ENCODE data around the gene ADGRA1. TPM values are rescaled to one million over a fixed set of nuclear protein-coding genes. Genes with fewer than 3 reads are reported as not detected.

Gene ADGRA1
- total and polyA plus RNA-seq, 2 donors (not counting 3 experiments of a cell fraction or from before 2014, with no cell fraction given) = not detected

DNA sequence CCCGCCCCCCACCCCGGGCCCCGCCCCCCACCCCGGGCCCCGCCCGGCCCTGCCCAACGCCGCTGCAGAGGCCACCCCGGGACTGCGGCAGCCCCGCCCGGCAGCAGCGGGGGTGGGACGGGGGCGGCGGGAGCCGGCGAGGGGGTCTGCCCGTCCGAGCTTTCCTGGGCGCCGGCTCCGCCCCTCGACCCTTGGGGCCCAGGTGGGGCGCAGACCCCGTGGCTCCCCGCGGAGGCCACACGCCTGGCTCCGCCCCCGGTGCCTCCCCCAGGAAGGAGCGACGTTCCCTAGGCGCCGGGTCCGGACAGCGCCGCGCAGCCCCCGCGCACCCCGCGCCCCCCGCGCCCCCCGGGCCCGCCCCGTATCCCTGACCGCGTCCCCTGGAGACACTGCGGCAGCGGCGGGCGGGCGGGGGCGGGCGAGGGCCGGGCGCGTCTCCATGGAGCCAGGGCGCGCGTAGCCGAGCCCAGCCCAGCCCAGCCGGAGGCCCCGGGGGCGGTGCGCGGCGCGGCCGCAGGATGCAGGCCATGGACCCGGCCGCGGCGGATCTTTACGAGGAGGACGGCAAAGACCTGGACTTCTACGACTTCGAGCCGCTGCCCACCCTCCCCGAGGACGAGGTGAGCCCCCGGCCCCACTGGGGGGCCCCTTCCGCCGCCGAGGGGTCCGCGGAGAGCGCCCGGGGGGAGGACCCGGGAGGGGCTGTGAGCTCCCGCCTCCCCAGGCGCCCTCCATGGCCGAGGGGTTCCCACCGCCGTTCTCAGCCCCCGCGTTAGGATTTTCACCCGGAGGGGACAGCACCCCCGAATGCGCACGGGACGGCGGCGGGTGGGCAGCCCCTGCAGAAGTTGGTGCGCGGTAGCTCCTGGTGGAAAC, 72.5 kb downstream of the ADGRA1 start, which contains the start of gene KNDC1:
KNDC1 (plus strand) TSS at position 270 of the 876 bp plus-strand sequence; CDS start at position 519, 249 bp downstream.
- FAIRE-seq (no peak), DNase-seq (ENCODE audit: low read depth, low spot score) (no peak)
- no peak within 1 kb of the TSS for H3K9ac ChIP-seq (replicated peaks; ENCODE audit: extremely low read depth, insufficient read depth, low read length)
- H3K79me2 ChIP-seq (ENCODE audit: control insufficient read depth, insufficient read depth, low read length) = no peaks in the 10 kb centered on the region
- dilution Hi-C loops (cut with MboI; ENCODE audit: extremely low pct_ligation_motif_present, low sequenced_read_pairs) (no loop called here), intact Hi-C loops (cut with micrococcal nuclease) (no loop called here)
- H3K9me1 ChIP-seq (replicated peaks; ENCODE audit: control insufficient read depth, extremely low read depth, insufficient read depth, low read length) = no peaks in the 10 kb centered on the region
- TF ChIP-seq MYC (IDR thresholded peaks at IDR 0.05; ENCODE audit: low read depth, low read length) = no peak
- TF ChIP-seq GATA2 (IDR thresholded peaks at IDR 0.05; ENCODE audit: insufficient read depth, insufficient read length, low read depth, low read length) = no peak
- TF ChIP-seq FOS (IDR thresholded peaks at IDR 0.05; ENCODE audit: borderline replicate concordance, insufficient read depth, low read length) = no peak
- TF ChIP-seq, protein P1, sequence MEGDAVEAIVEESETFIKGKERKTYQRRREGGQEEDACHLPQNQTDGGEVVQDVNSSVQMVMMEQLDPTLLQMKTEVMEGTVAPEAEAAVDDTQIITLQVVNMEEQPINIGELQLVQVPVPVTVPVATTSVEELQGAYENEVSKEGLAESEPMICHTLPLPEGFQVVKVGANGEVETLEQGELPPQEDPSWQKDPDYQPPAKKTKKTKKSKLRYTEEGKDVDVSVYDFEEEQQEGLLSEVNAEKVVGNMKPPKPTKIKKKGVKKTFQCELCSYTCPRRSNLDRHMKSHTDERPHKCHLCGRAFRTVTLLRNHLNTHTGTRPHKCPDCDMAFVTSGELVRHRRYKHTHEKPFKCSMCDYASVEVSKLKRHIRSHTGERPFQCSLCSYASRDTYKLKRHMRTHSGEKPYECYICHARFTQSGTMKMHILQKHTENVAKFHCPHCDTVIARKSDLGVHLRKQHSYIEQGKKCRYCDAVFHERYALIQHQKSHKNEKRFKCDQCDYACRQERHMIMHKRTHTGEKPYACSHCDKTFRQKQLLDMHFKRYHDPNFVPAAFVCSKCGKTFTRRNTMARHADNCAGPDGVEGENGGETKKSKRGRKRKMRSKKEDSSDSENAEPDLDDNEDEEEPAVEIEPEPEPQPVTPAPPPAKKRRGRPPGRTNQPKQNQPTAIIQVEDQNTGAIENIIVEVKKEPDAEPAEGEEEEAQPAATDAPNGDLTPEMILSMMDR (IDR thresholded peaks at IDR 0.05; ENCODE audit: extremely low read depth in 1 of 2, insufficient read depth in 1 of 2, low read depth in 1 of 2, low read length in 2 of 2) = no peak
- no peak for TF ChIP-seq JUN (IDR thresholded peaks at IDR 0.05; ENCODE audit: borderline replicate concordance, insufficient read depth, insufficient read length, low read depth)
- no peak for TF ChIP-seq EZH2 (IDR thresholded peaks at IDR 0.05; ENCODE audit: borderline replicate concordance, low read depth, low read length, severe bottlenecking)
- TF ChIP-seq, protein P2, sequence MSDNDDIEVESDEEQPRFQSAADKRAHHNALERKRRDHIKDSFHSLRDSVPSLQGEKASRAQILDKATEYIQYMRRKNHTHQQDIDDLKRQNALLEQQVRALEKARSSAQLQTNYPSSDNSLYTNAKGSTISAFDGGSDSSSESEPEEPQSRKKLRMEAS (IDR thresholded peaks at IDR 0.05; ENCODE audit: insufficient read depth, insufficient read length) = no peak
- TF ChIP-seq POLR2AphosphoS5 (IDR thresholded peaks at IDR 0.05; ENCODE audit: insufficient read depth, low read depth, low read length) = no peak
- no peak for TF ChIP-seq POLR2A (IDR thresholded peaks at IDR 0.05; ENCODE audit: low read depth, low read length)
- no peaks in the 10 kb centered on the region for H3K9me3 ChIP-seq (replicated peaks; ENCODE audit: control insufficient read depth, insufficient read depth, low read length)
- no peak within 1 kb of the TSS for H2AFZ ChIP-seq (ENCODE audit: low read depth, low read length)
- peaks cover 3 to 12% of the 10 kb centered on the region in 2 experiments for H3K27me3 ChIP-seq (ENCODE audit: control insufficient read depth in 2 of 2, insufficient read depth in 2 of 2, low read length in 2 of 2)
- ChIA-PET POLR2A (no interaction called here), CTCF (interaction anchor here (1.1 kb wide), 1 partner anchor 17 kb away, joined by 3 read pairs; no protein-coding TSS in a partner anchor)
- H3K27ac ChIP-seq (ENCODE audit: insufficient read depth, low read depth, low read length) = no peak within 1 kb of the TSS
- H4K20me1 ChIP-seq (replicated peaks; ENCODE audit: control insufficient read depth, extremely low read depth, insufficient read depth, low read length) = no peaks in the 10 kb centered on the region
- H3K4me1 ChIP-seq (ENCODE audit: control insufficient read depth, extremely low read depth, insufficient read depth, low read length) = no peaks in the 10 kb centered on the region
- no TSS peak for BruUV-seq (replicated peaks)
- peak within 1 kb of the TSS in 1 of 3 experiments; percentile 11 for H3K4me3 ChIP-seq (replicated peaks in 1 of 3; ENCODE audit: insufficient read depth in 1 of 3, low read depth in 1 of 3, low read length in 3 of 3)
- no peak within 1 kb of the TSS for H3K4me2 ChIP-seq (ENCODE audit: insufficient read depth, low read length)
- no peaks in the 10 kb centered on the region for H3K36me3 ChIP-seq (ENCODE audit: control insufficient read depth in 2 of 2, extremely low read depth in 1 of 2, insufficient read depth in 2 of 2, low read length in 2 of 2)
